G401 (cell line): ENCODE data around the gene CBFB. TPM values are rescaled to one million over a fixed set of nuclear protein-coding genes. Genes with fewer than 3 reads are reported as not detected.
"Not testable (repeated sequence)": the region's sequence is repeated elsewhere in the genome, so short reads cannot be mapped to it uniquely, and the experiment has no call there.

Experiments
- DNase-seq: peaks from one replicate; pipeline ENCODE4 v3.0.0-alpha.2; 2015; ENCODE audit warnings: low spot score
- in situ Hi-C: cut with HindIII; loops from 2 replicates; pipeline ENCODE4 v1.10.0; 2016; ENCODE audit warnings: low sequenced_read_pairs, mixed read lengths
- total RNA-seq: library from RNA; depleted of rRNA; stranded (reverse); fragments of >200 nt; shearing (Covaris generic); gene quantifications from 2 replicates; pipeline ENCODE4 v1.2.3, GENCODE V29; 2014; rRNA removed

CBFB gene
- total RNA-seq: 17.0 and 40.9 TPM in 2 replicates

DNA sequence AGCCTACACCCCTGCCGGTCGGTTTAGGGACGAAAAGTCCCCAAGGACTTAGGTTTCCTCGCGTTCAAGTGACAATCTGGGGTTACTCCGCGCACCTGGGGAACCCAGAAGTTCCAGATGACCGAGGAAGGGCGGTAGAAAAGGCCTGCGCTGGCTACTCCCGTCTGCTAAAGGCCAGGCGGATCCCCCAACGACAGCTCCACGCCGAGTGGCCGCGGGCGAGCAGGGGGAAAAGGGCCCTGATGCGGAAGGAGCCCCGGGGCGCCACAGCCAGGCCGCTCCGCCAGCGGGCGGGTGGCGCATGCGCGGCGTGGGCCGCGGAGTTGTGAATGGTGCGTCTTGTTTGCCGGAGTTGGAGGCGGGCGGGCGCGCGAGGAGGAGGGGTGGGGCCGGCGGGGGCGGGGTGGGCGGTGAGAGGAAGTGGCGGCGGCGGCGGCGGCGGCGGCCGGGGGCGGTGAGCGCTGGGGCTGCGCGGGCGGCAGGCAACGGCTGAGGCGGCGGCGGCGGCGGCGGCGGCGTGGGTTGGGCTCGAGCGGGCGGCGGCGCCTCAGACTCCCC lies at the start of gene CBFB:
TSS of gene CBFB (plus strand) at position 454 of the 558 bp plus-strand sequence. CDS start 259 bp downstream, outside the sequence.
- in situ Hi-C loops: no loop called here
- DNase-seq: peak; percentile 84

GRCh38 chr16:66983033-66983432 lies 45.9 kb upstream of the CBFB start:
- in situ Hi-C loops: no loop called here
- no peak for DNase-seq

DNA sequence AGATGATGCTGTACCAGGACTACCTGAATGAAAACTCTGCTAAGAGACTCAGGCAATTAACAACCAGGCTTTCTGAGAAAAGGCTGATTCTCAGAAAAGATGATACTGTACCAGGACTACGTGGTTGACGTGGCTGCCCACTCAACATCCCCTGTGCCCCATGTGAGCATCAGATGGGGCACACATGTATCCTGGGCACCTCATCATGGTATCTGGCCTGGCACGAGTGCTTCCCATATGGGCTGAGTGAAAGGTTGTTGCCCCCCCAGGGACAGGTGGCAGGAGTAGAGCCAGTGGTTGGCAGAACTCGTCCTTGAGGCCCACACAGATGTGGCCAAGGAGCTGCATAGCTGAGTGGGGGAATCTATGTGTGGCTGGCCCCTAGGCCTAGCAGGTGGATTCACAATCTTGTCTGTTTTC lies 44.0 kb upstream of the CBFB start:
- no peak for DNase-seq
- in situ Hi-C loops: no loop called here

DNA sequence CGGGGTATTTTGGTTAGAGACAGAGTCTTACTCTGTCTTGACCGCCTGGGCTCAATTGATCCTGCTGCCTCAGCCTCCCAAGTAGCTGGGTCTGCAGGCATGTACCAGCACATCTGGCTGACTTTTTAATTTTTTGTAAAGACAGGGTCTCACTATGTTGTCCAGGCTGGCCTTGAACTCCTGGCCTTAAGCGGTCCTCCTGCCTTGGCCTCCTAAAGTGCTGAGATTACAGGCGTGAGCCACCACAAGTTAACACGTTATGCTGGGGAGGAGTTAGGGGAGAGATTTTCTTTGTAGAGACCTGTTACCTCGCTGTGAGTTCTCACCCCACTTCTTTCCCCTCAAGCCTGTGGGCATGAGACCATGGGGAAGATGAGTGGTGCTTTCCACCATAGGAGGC lies 42.4 kb upstream of the CBFB start:
- in situ Hi-C loops: no loop called here
- no peak for DNase-seq

DNA sequence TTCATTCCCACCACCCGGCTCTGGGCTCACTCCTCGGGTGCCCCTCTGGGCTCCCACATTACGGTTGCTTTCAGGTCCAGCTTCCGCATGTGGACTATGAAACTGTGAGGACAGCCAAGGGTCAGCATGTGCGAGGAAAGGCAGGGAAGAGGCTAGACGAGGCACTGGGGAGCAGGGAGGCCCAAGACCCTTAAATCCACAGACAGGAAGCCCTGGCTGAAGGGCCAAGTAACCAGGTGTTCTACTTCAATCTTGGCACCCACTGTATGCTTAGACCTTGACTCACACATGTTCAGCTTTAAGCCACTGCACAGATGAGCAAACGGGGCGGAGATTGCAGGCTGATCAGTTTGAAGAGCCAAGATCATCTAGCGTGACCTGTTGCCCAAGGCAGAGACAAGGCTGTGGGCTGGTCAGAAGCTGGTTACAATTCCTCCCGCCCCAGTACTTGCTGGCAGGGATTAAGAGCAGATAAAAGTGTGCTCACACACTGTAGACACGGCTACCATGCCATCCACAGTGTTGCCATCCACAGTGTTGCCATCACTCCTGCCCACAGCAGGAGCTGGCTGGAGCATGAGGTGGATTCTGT lies 40.7 kb upstream of the CBFB start, which contains the start of gene CES4A:
TSS of gene CES4A (plus strand) at position 393 of the 592 bp plus-strand sequence. CDS start at position 577, 184 bp downstream.
- no peak for DNase-seq
- in situ Hi-C loops: no loop called here

DNA sequence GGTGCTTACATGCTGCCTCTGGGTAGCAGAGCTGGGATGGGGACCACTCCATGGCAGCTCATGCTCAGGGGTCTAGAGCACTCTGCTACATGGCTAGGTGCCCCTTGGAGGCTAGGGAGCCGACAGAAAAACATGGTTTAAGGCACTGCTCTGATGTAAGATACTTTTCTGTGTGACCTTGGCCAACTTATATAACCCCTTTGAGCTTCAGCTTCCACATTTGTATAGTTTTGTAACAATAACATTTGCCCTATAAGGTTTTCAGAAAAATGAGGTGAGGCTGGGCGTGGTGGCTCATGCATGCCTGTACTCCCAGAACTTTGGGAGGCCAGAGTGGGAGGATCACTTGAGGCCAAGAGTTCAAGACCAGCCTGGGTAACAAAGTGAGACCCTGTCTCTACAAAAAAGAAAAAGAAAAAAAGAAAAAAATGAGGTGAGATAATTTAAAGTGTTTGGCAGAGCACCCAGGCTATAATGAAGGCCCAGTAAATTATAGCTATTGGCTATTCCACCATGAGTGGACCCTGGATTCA lies 37.3 kb upstream of the CBFB start:
- DNase-seq: no peak
- in situ Hi-C loops: no loop called here

DNA sequence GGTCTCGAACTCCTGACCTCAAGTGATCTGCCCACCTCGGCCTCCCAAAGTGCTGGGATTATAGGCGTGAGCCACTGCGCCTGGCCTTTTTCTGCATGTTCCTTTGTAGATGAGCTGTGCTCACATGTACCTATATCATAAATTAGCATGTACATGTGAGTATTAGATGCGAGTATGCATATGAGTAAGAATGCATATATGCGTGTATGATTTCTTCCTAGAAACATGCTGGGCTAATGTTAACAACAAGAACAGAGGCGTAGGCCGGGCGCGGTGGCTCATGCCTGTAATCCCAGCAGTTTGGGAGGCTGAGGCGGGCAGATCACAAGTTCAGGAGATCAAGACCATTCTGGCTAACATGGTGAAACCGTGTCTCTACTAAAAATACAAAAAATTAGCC lies 35.4 kb upstream of the CBFB start:
- in situ Hi-C loops: not testable (repeated sequence)

GRCh38 chr16:66996324-66996982 lies 32.5 kb upstream of the CBFB start:
- DNase-seq: peak; percentile 37
- in situ Hi-C loops: no loop called here

More for the DNA sequence above, 35.4 kb upstream of the CBFB start:
- DNase-seq: not testable (repeated sequence)

DNA sequence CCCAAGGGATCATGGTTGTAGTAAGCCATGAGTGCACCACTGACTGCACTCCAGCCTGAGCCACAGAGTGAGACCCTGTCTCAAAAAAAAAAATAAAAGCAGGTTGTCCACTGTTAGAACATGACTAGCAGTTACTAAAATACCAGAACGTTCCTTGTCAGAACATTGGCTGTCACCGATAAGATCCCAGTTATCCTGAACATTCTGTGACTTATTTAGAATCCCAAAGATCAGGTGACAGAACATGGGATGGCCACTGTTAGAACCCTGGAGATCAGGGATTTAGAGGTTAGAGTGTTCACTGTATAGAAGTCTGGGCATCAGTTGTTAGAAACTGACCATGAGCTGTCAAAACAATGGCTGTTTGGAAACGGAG lies 32.0 kb upstream of the CBFB start:
- in situ Hi-C loops: no loop called here
- no peak for DNase-seq

- in situ Hi-C loops: no loop called here
Measured at GRCh38 chr16:67000384-67001351, 28.3 kb upstream of the CBFB start.

GRCh38 chr16:67001726-67002125 lies 27.2 kb upstream of the CBFB start:
- in situ Hi-C loops: no loop called here
- no peak for DNase-seq

More at GRCh38 chr16:67000384-67001351, 28.3 kb upstream of the CBFB start:
- DNase-seq: peak; percentile 86

DNA sequence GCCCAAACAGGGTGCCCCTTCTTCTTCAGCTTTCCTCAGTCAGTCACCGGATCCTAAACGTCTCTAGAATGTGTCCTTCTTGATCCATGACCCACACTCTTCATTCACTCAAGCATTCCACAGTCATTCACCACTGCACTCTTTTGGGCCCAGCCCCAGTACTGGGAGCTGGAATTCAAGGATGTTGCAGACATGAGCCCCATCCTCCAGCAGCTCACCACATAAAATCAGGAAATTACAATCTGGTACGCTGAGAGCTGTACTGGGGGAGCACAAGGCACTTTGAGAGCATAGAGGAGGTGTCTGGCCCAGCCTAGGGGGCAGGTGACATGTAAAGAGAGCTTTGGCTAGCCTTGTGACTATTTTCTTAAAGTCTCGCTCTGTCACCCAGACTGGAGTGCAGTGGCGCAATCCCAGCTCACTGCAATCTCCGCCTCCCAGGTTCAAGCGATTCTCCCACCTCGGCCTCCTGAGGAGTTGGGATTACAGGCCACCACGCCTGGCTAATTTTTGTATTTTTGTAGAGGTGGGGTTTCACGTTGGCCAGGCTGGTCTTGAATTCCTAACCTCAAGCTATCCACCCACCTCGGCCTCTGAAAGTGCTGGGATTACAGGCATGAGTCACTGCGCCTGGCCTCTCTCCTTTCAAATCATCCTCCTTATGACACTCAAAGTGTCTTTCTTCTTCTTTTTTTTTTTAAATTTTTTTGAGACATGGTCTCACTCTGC lies 21.9 kb upstream of the CBFB start:
- no peak for DNase-seq
- in situ Hi-C loops: no loop called here

DNA sequence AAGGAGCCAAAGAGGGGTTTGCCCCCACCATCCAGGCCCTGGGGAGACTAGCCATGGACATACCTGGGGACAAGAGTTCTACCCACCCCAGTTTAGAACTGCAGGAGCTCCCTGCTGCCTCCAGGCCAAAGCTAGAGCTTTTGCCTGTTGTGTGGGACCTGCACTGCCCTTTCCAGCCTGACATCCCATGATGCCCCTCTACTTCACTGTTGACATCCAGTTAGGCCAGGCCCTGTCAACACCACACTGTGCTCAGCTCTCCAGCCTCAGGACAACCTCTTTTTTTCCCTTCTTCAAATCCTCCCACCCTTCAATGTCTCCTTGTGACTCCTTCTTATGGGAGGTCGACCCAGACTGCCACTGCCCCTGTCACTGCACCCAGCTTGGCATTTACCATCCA lies 19.8 kb upstream of the CBFB start:
- in situ Hi-C loops: no loop called here

DNA sequence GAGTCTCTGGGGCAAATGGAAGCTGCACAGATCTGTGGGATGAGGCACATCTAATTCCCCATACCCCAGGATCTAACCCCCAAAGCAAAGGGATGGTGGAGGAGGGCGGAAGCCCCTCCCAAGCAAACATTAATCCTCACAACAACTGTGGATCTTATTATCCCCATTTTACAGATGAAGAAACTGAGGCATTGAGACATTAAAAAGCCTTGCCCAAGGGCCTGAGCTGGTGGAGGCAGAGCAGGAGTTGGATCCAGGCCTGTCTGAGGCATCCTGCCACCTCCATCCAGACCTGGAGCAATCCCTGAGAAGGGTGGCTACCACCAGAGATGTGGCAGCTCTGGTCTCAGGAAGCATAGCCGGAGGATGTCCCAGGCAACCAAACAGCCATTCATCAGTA lies 17.7 kb upstream of the CBFB start:
- in situ Hi-C loops: no loop called here
- DNase-seq: no peak

More for the DNA sequence above, 19.8 kb upstream of the CBFB start:
- no peak for DNase-seq

- no peak for DNase-seq
- in situ Hi-C loops: no loop called here
Measured at GRCh38 chr16:67013233-67013822, 15.6 kb upstream of the CBFB start.

DNA sequence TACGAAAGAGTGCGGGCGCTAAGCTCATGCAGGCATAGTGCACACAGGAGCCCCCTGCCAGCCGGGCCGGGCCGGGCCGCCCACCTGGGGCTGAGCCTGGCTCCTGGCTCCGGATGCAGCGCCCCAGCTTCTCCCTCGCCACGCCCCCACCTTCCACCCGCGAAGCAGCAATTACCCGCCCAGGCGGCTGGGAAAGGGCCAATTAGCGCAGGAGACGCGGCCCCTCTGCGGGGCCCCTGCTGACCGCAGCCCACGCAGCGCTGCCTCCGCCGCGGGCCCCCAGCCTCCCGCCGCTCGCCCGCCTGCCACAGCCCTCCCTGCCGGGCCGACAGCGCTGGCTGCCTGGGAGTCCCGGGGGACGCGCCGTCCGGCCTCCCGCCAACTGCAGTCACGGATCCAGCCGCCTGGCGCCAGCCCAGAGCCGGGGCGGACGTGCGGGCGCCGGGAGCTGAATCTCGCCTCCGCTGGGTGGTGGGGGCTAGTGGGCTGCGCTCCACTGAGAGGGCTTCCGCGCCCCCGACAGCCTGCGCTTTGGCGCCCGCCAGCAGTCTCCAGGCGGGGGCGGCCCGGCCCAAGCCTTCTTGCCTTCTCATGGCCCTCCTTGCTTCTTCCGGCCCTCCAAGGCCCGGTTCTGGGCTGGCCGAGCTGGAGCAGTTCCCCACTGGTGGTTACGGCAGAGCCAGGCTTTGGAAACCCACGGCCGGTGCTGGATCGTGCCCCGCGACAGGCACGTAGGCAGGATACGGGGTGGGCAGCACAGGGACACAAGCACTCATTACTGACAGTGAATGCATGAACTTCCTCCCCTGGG lies 14.9 kb upstream of the CBFB start:
- in situ Hi-C loops: no loop called here
- DNase-seq: no peak

DNA sequence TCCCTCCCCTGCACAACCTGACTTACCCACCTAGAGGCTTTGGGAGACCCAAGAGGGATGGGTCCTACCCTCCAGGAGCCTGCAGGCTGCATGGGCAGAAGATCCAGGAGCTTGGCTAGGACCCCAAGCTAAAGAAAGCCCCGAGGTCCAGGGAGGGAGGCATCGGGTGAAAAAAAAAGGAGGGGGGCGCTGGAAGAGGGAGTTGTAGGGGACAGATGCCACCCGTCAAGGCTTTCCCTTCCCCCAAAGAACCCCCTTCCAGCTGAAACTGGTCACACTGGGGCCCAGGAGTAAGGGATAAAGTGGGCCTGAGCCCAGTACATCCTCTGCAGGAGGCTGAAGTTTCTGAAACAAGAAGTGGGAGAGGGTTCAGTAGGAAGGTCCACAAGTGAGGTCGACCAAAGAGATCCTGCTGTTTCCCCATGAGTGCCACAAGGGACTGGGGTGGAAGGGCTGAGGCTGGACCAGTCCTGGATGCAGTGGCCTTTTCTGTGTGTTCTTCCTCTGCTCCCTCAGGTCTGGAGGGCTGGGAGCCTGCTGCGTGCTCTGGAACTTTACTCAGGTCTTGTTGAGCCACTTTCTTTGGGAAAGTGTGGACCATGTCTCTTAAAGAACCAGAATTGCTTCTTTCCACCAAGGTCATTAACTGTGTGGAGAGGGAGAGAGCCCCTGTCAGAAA lies 14.2 kb upstream of the CBFB start:
- no peak for DNase-seq
- in situ Hi-C loops: no loop called here
